HepG2 (cell line): ENCODE measurements around the gene TXN2. TPM values are rescaled to one million over a fixed set of nuclear protein-coding genes. Genes with fewer than 3 reads are reported as not detected.

Experiments
- ATF7-NPFF ChIP-seq: sonication (generic); formaldehyde crosslinking; IDR thresholded peaks from 2 replicates; pipeline ENCODE4 v1.8.1; 2023; ENCODE audit warnings: mild to moderate bottlenecking, low read depth, missing genetic modification reagents, moderate library complexity
- CENPBD1 ChIP-seq: sonication (generic); formaldehyde crosslinking; IDR thresholded peaks from 2 replicates; pipeline ENCODE4 v1.8.0; 2022; ENCODE audit warnings: missing genetic modification reagents, low read depth, mild to moderate bottlenecking, borderline replicate concordance
- DNMT3B ChIP-seq: conservative IDR thresholded peaks from 2 replicates; pipeline ENCODE4 v1.6.1; 2016; ENCODE audit warnings: missing biosample characterization, control low read depth
- DRAP1 ChIP-seq: IDR thresholded peaks from 2 replicates; pipeline ENCODE4 v1.6.1; 2016; ENCODE audit warnings: missing genetic modification reagents, missing compliant biosample characterization
- ETS1 ChIP-seq: sonication (generic); formaldehyde crosslinking; IDR thresholded peaks from 2 replicates; pipeline ENCODE4 v1.4.0; 2020; ENCODE audit warnings: missing genetic modification reagents
- IKZF4 ChIP-seq: sonication (generic); formaldehyde crosslinking; IDR thresholded peaks from 2 replicates; pipeline ENCODE4 v1.5.1; 2020; ENCODE audit warnings: borderline replicate concordance, mild to moderate bottlenecking, low read depth, missing genetic modification reagents; ENCODE audit errors: not compliant biosample characterization
- KLF13 ChIP-seq: sonication (generic); formaldehyde crosslinking; IDR thresholded peaks from 2 replicates; pipeline ENCODE4 v1.4.0; 2020; ENCODE audit warnings: mild to moderate bottlenecking, missing genetic modification reagents
- NFIC ChIP-seq: IDR thresholded peaks from 2 replicates; pipeline ENCODE4 v1.6.1; 2012; ENCODE audit warnings: mild to moderate bottlenecking, low read length, inconsistent platforms
- NONO ChIP-seq, 2 experiments: fragments of 450-650 bp in 1 of 2; sonication (generic) in 1 of 2; formaldehyde crosslinking in 1 of 2; IDR thresholded peaks in 1 of 2; conservative IDR thresholded peaks in 1 of 2; 2 replicates each; pipeline versions ENCODE4 v1.6.1 to v1.8.0; 2017 to 2022; ENCODE audit warnings: mild to moderate bottlenecking in 1 of 2, missing genetic modification reagents in 1 of 2, moderate library complexity in 1 of 2
- SNAPC2 ChIP-seq: sonication (generic); formaldehyde crosslinking; IDR thresholded peaks from 2 replicates; pipeline ENCODE4 v1.8.1; 2022; ENCODE audit warnings: mild to moderate bottlenecking, missing genetic modification reagents
- SNRNP70 ChIP-seq: fragments of 200-400 bp; formaldehyde crosslinking; IDR thresholded peaks from 2 replicates; pipeline ENCODE4 v1.6.1; 2017; ENCODE audit warnings: mild to moderate bottlenecking, low read depth, low read length, moderate library complexity
- ZBTB2 ChIP-seq: sonication (generic); formaldehyde crosslinking; IDR thresholded peaks from 2 replicates; pipeline ENCODE4 v1.8.0; 2022; ENCODE audit warnings: low read depth, missing genetic modification reagents
- ZBTB7B ChIP-seq: sonication (generic); formaldehyde crosslinking; IDR thresholded peaks from 2 replicates; pipeline ENCODE4 v1.4.0; 2020; ENCODE audit warnings: missing genetic modification reagents
- ZFP36L2 ChIP-seq: sonication (generic); formaldehyde crosslinking; IDR thresholded peaks from 2 replicates; pipeline ENCODE4 v1.4.0; 2020; ENCODE audit warnings: missing genetic modification reagents
- ZKSCAN5 ChIP-seq: sonication (generic); formaldehyde crosslinking; IDR thresholded peaks from 2 replicates; pipeline ENCODE4 v1.5.1; 2020; ENCODE audit warnings: mild to moderate bottlenecking, missing genetic modification reagents
- ZNF276 ChIP-seq: sonication (generic); formaldehyde crosslinking; IDR thresholded peaks from 2 replicates; pipeline ENCODE4 v1.4.0; 2020; ENCODE audit warnings: mild to moderate bottlenecking, low read depth, missing genetic modification reagents
- ZNF354B ChIP-seq: sonication (generic); formaldehyde crosslinking; IDR thresholded peaks from 2 replicates; pipeline ENCODE4 v1.8.0; 2022; ENCODE audit warnings: mild to moderate bottlenecking, missing genetic modification reagents
- ZNF670 ChIP-seq: sonication (generic); formaldehyde crosslinking; IDR thresholded peaks from 2 replicates; pipeline ENCODE4 v1.8.0; 2022; ENCODE audit warnings: mild to moderate bottlenecking, missing genetic modification reagents, borderline replicate concordance
- ZNF761 ChIP-seq: sonication (generic); formaldehyde crosslinking; conservative IDR thresholded peaks from 2 replicates; pipeline ENCODE4 v1.4.0; 2020; ENCODE audit warnings: mild to moderate bottlenecking, missing genetic modification reagents
- ZNF768 ChIP-seq: sonication (generic); formaldehyde crosslinking; IDR thresholded peaks from 2 replicates; pipeline ENCODE4 v1.4.0; 2020; ENCODE audit warnings: missing genetic modification reagents
- ZNF775 ChIP-seq: sonication (generic); formaldehyde crosslinking; IDR thresholded peaks from 2 replicates; pipeline ENCODE4 v1.4.0; 2020; ENCODE audit warnings: missing genetic modification reagents, mild to moderate bottlenecking, moderate library complexity, borderline replicate concordance
- ZNF788 ChIP-seq: sonication (generic); formaldehyde crosslinking; IDR thresholded peaks from 2 replicates; pipeline ENCODE4 v1.5.0; 2020; ENCODE audit warnings: mild to moderate bottlenecking, missing genetic modification reagents, borderline replicate concordance
- ZSCAN29 ChIP-seq: sonication (generic); formaldehyde crosslinking; conservative IDR thresholded peaks from 2 replicates; pipeline ENCODE4 v1.4.0; 2020; ENCODE audit warnings: mild to moderate bottlenecking, missing genetic modification reagents
- ZSCAN9 ChIP-seq: IDR thresholded peaks from 2 replicates; pipeline ENCODE4 v1.6.1; 2016; ENCODE audit warnings: borderline replicate concordance
- polyA plus RNA-seq, 8 experiments: library from polyadenylated mRNA; depleted of rRNA in 3 of 8; stranded (reverse) in 7 of 8; unstranded in 1 of 8; fragments of >200 nt; fragmentation: Illumina TruSeq in 4 of 8; extraction: Trizol in 4 of 8; gene quantifications; 2 replicates each; pipeline versions ENCODE4 v1.2.1 to v1.2.3, GENCODE V29; 2011 to 2016; ENCODE audit warnings: low read depth in 4 of 8, missing spikeins in 1 of 8, mixed read lengths in 1 of 8; ENCODE audit not compliant: insufficient read depth in 1 of 8
- total RNA-seq, 5 experiments: library from RNA; depleted of rRNA; stranded (reverse); fragments of >200 nt; fragmentation: Illumina TruSeq; extraction: Trizol; gene quantifications; 2 replicates each; pipeline ENCODE4 v1.2.3, GENCODE V29; 2016; ENCODE audit warnings: low read depth in 1 of 5

TXN2 gene
- total and polyA plus RNA-seq, 2 of the 13 experiments (the other 11 are each of a cell fraction or from before 2014, with no cell fraction given): 41.4 to 109 TPM

- TF ChIP-seq ZBTB2 (CRISPR knock-in tag) (no peak), SNAPC2 (no peak), SNRNP70 (no peak), ZNF670 (CRISPR knock-in tag) (no peak), ZNF768 (peak; percentile 49; the same call in 1 of the 2 replicates), NONO (IDR thresholded peaks at IDR 0.05) (no peak), NONO (CRISPR knock-in tag; conservative IDR thresholded peaks at IDR 0.05) (peak; percentile 88), DRAP1 (CRISPR knock-in tag) (peak; percentile 59), ZSCAN29 (CRISPR knock-in tag) (peak; percentile 82; the same call in 1 of the 2 replicates), NFIC (peak; percentile 97), ZBTB7B (CRISPR knock-in tag) (peak; percentile 95), ZFP36L2 (no peak; the same call in 1 of the 2 replicates), ZSCAN9 (0 out of 2 replicates have a peak, but pooled peaks have one; percentile 75), ZNF761 (CRISPR knock-in tag) (peak; percentile 69; the same call in 1 of the 2 replicates), KLF13 (no peak), ZNF775 (CRISPR knock-in tag) (no peak), DNMT3B (CRISPR knock-in tag) (no peak), ZNF354B (CRISPR knock-in tag) (no peak), ATF7-NPFF (CRISPR knock-in tag) (no peak), ZNF276 (CRISPR knock-in tag) (no peak), ETS1 (CRISPR knock-in tag) (no peak), IKZF4 (CRISPR knock-in tag) (peak; percentile 65), CENPBD1 (no peak), ZNF788 (CRISPR knock-in tag) (peak; percentile 59; the same call in 1 of the 2 replicates), ZKSCAN5 (CRISPR knock-in tag) (no peak)
Observed at GRCh38 chr22:36433318-36434231, 47.9 kb downstream of the TXN2 start (continued).
